K562 (cell line): Measurements from ENCODE around the gene SDCBP2. TPM values are rescaled to one million over a fixed set of nuclear protein-coding genes. Genes with fewer than 3 reads are reported as not detected.

ENCODE experiments used
- ATAC-seq: fragments of 200-7000 bp; cut with Tn5 transposase; 3 replicates; pipeline ENCODE4 v1.9.1; 2020; ENCODE audit warnings: moderate library complexity
- BruUV-seq: library from RNA; stranded (reverse); fragments of 400-500 nt; replicated peaks from 2 replicates; lab custom pipeline; 2021; lab: Mats Ljungman, UMichigan
- CTCF ChIA-PET: fragments of 300-600 bp; formaldehyde crosslinking; extraction: SDS; loops from one replicate; lab custom pipeline; 2021; ENCODE audit warnings: low intra/inter-chr PET ratio; lab: Yijun Ruan, JAX
- POLR2A ChIA-PET: fragments of 300-600, 350-650 bp; sonication (Branson Sonifier 250); formaldehyde crosslinking; extraction: SDS; loops from one replicate; lab custom pipeline; 2021; ENCODE audit warnings: antibody characterized with exemption, inconsistent platforms; lab: Yijun Ruan, JAX
- DNase-seq, 4 experiments: peaks; one replicate each; pipeline versions ENCODE4 v3.0.0 to v3.0.0-alpha.2; 2011 to 2018; ENCODE audit warnings: low spot score in 3 of 4, mixed read lengths in 3 of 4; ENCODE audit errors: extremely low read depth in 1 of 4
- FAIRE-seq: peaks from 2 replicates; lab custom pipeline; 2011; peaks lifted over from hg19 to GRCh38; lab: Jason Lieb, UNC
- H2AFZ ChIP-seq: 2 replicates; pipeline ENCODE4 v1.6.0; 2011; ENCODE audit warnings: low read depth, low read length, control low read depth, inconsistent platforms
- H3K27ac ChIP-seq: fragments of 200-600 bp; 3 replicates; pipeline ENCODE4 v1.8.0; 2011; ENCODE audit warnings: low read depth, mild to moderate bottlenecking, control low read depth, inconsistent platforms, low read length, moderate library complexity, mixed read lengths; ENCODE audit errors: extremely low read depth
- H3K27me3 ChIP-seq, 2 experiments: fragments of 300-600 bp in 1 of 2; 2 replicates in 1 of 2; 3 replicates in 1 of 2; pipeline versions ENCODE4 v1.6.0 to v1.8.0; 2011; ENCODE audit warnings: inconsistent platforms in 2 of 2, low read length in 2 of 2, mild to moderate bottlenecking in 1 of 2, mixed read lengths in 1 of 2, moderate library complexity in 1 of 2; ENCODE audit not compliant: control insufficient read depth in 2 of 2, insufficient read depth in 2 of 2
- H3K36me3 ChIP-seq: fragments of 300-600 bp; 3 replicates; pipeline ENCODE4 v1.8.0; 2011; ENCODE audit warnings: mild to moderate bottlenecking, low read length, inconsistent platforms; ENCODE audit not compliant: control insufficient read depth, insufficient read depth
- H3K4me1 ChIP-seq, 2 experiments: fragments of 200-600 bp in 1 of 2; replicated peaks in 1 of 2; 2 replicates in 1 of 2; 3 replicates in 1 of 2; pipeline versions ENCODE4 v1.5.1 to v1.8.0; 2011; ENCODE audit warnings: inconsistent platforms in 2 of 2, low read length in 2 of 2, mild to moderate bottlenecking in 1 of 2, mixed read lengths in 1 of 2, moderate library complexity in 1 of 2; ENCODE audit not compliant: control insufficient read depth in 2 of 2, insufficient read depth in 2 of 2
- H3K4me2 ChIP-seq: 2 replicates; pipeline ENCODE4 v1.6.1; 2011; ENCODE audit warnings: low read length, control low read depth, inconsistent platforms, mixed read lengths; ENCODE audit not compliant: insufficient read depth
- H3K4me3 ChIP-seq: fragments of 200-600 bp; sonication (generic), shearing (Covaris generic); 2 replicates; pipeline ENCODE4 v1.5.1; 2016; ENCODE audit warnings: control low read depth, inconsistent platforms
- H3K79me2 ChIP-seq: fragments of 200-600 bp; 3 replicates; pipeline ENCODE4 v1.8.0; 2011; ENCODE audit warnings: low read length, inconsistent platforms; ENCODE audit not compliant: control insufficient read depth, insufficient read depth
- H3K9ac ChIP-seq, 2 experiments: 2 replicates each; pipeline versions ENCODE4 v1.6.0 to v1.6.1; 2011; ENCODE audit warnings: low read depth in 2 of 2, low read length in 2 of 2, control low read depth in 1 of 2, inconsistent platforms in 1 of 2, mild to moderate bottlenecking in 1 of 2, mixed read lengths in 1 of 2; ENCODE audit not compliant: insufficient read depth in 1 of 2
- H3K9me1 ChIP-seq: one replicate; pipeline ENCODE4 v1.6.0; 2011; ENCODE audit warnings: inconsistent platforms, mild to moderate bottlenecking, low read length, moderate library complexity; ENCODE audit not compliant: control insufficient read depth, insufficient read depth
- H3K9me3 ChIP-seq: replicated peaks from 2 replicates; pipeline ENCODE4 v1.5.1; 2011; ENCODE audit warnings: low read depth, low read length, inconsistent platforms; ENCODE audit not compliant: control insufficient read depth, insufficient read depth
- H4K20me1 ChIP-seq: replicated peaks from 2 replicates; pipeline ENCODE4 v1.6.1; 2011; ENCODE audit warnings: low read length, inconsistent platforms, mixed read lengths; ENCODE audit not compliant: control insufficient read depth, insufficient read depth
- E2F5 ChIP-seq: sonication (generic); formaldehyde crosslinking; IDR thresholded peaks from 2 replicates; pipeline ENCODE4 v1.8.0; 2022; ENCODE audit warnings: mild to moderate bottlenecking, missing genetic modification reagents
- FUS ChIP-seq: fragments of 200-400 bp; formaldehyde crosslinking; optimal IDR thresholded peaks from 2 replicates; pipeline ENCODE3; 2017; ENCODE audit warnings: low read depth, low read length
- MCM5 ChIP-seq: fragments of 450-650 bp; IDR thresholded peaks from 2 replicates; pipeline ENCODE4 v1.6.1; 2016; ENCODE audit warnings: low read depth
- ZBTB9 ChIP-seq: fragments of 450-650 bp; formaldehyde crosslinking; IDR thresholded peaks from 2 replicates; pipeline ENCODE4 v1.4.0; 2020; ENCODE audit warnings: mild to moderate bottlenecking, moderate library complexity
- WGBS: fragments of 100-300 bp; shearing (Covaris generic); methylation state at CpG from one replicate; pipeline ENCODE4 v1.1.6; 2016; ENCODE audit warnings: low coverage, mixed read lengths; ENCODE audit not compliant: insufficient coverage; ENCODE audit errors: missing lambda C conversion rate; 5-methylcytosine and 5-hydroxymethylcytosine counted together
- in situ Hi-C: fragments of 300-500 bp; cut with MboI; formaldehyde crosslinking; loops from 4 replicates; pipeline ENCODE4 v1.15.0; 2018; ENCODE audit warnings: inconsistent platforms, mixed read lengths
- intact Hi-C: fragments of 100-400 bp; cut with micrococcal nuclease; formaldehyde crosslinking; loops from 2 replicates; pipeline ENCODE4 v1.14.2; 2022
- polyA plus RNA-seq, 8 experiments: library from polyadenylated mRNA; depleted of rRNA in 4 of 8; stranded (reverse) in 5 of 8; unstranded in 3 of 8; fragments of >200 nt; fragmentation: Nextera tagmentation in 2 of 8; fragmentation: Illumina TruSeq in 1 of 8; extraction: Ambion mirVana in 2 of 8; extraction: Trizol in 1 of 8; gene quantifications; 2 replicates each; pipeline versions ENCODE4 v1.2.1 to v1.2.3, GENCODE V29; 2011 to 2014; ENCODE audit warnings: inconsistent platforms in 1 of 8, missing spikeins in 1 of 8
- total RNA-seq, 7 experiments: library from RNA; depleted of rRNA in 6 of 7; stranded (reverse); fragments of >200 nt in 6 of 7; fragmentation: Illumina TruSeq in 2 of 7; extraction: Trizol in 2 of 7; gene quantifications; 2 replicates each; pipeline versions ENCODE4 v1.2.1 to v1.2.3, GENCODE V29; 2011 to 2021; ENCODE audit warnings: low replicate concordance in 1 of 7

Gene SDCBP2
- total and polyA plus RNA-seq, 9 of the 15 experiments (the other 6 are each of a cell fraction or from before 2014, with no cell fraction given) = 0.06 to 1.2 (median 0.80) TPM

- no peaks in the 10 kb centered on the region for H4K20me1 ChIP-seq
- no TSS peak for BruUV-seq
- H3K9me3 ChIP-seq = no peaks in the 10 kb centered on the region
- no peaks in the 10 kb centered on the region for H3K9me1 ChIP-seq
- H3K4me1 ChIP-seq = peaks cover 0 to 4% of the 10 kb centered on the region in 2 experiments; a peak in 2 of 5 replicates
- CTCF ChIA-PET = no interaction called here
- H2AFZ ChIP-seq = no peak overlapping the region
- TF ChIP-seq E2F5 = no peak
- no peak for TF ChIP-seq FUS
- no peak for TF ChIP-seq MCM5
- TF ChIP-seq ZBTB9 = no peak
- FAIRE-seq (no peak), DNase-seq (no peak), ATAC-seq (no peak)
- no peak overlapping the region for H3K4me3 ChIP-seq
- H3K27ac ChIP-seq = no peak overlapping the region
- no peak overlapping the region for H3K9ac ChIP-seq
- H3K4me2 ChIP-seq = no peak overlapping the region
- no peaks in the 10 kb centered on the region for H3K79me2 ChIP-seq
- peaks cover 44% of the 10 kb centered on the region for H3K36me3 ChIP-seq
- in situ Hi-C loops (loop anchor here (10.0 kb wide), 1 partner anchor 261 kb away; the partner anchor contains the start of gene SIRPB1), intact Hi-C loops (loop anchor here (2.0 kb wide), 1 partner anchor 21 kb away; no protein-coding TSS in a partner anchor)
- POLR2A ChIA-PET = no interaction called here
- WGBS = 39% methylated on average over 2 of the region's 2 CpGs
- H3K27me3 ChIP-seq = no peaks in the 10 kb centered on the region
Observed at GRCh38 chr20:1364106-1364505, 35.2 kb upstream of the SDCBP2 start.
